ENCODE measurements around the gene SCEL. TPM values are rescaled to one million over a fixed set of nuclear protein-coding genes. Genes with fewer than 3 reads are reported as not detected.

SCEL gene
- total and polyA plus RNA-seq, 2 of the 8 experiments (the other 6 are each of a cell fraction or from before 2014, with no cell fraction given) = not detected

- no peak for TF ChIP-seq NANOG (IDR thresholded peaks at IDR 0.05; ENCODE audit: insufficient read depth, low read depth, low read length, poor library complexity, severe bottlenecking)
- no peak for TF ChIP-seq RXRA (IDR thresholded peaks at IDR 0.05; ENCODE audit: insufficient read depth, low read depth, low read length)
- no peak for TF ChIP-seq BRCA1 (IDR thresholded peaks at IDR 0.05; ENCODE audit: low read depth, low read length)
- TF ChIP-seq ATF2 (IDR thresholded peaks at IDR 0.05; ENCODE audit: low read length) = no peak
These were observed 14.3 kb upstream of the SCEL start (continued) for GRCh38 chr13:77521194-77521593.
